DMS153 treated with DMSO at 0.1 percent for 48 hours (cell line): ENCODE results near the gene CAV3.

Experiments
- DNase-seq: peaks from one replicate; lab custom pipeline; 2025; ENCODE audit not compliant: unreplicated experiment; lab: John Stamatoyannopoulos, UW

CAV3 gene

GRCh38 chr3:8734137-8734878 is 706 bp downstream of the CAV3 start:
- DNase-seq: no peak

GRCh38 chr3:8734908-8735307 is 1.3 kb downstream of the CAV3 start:
- no peak for DNase-seq

- no peak for DNase-seq
Measured at GRCh38 chr3:8736436-8736835, 2.8 kb downstream of the CAV3 start.

- DNase-seq: no peak
Measured at GRCh38 chr3:8737301-8737700, 3.7 kb downstream of the CAV3 start.

GRCh38 chr3:8737823-8738222 is 4.2 kb downstream of the CAV3 start:
- no peak for DNase-seq

GRCh38 chr3:8738639-8739038 is 5.0 kb downstream of the CAV3 start:
- DNase-seq: no peak

- no peak for DNase-seq
Measured at GRCh38 chr3:8739757-8740504, 6.3 kb downstream of the CAV3 start.

- no peak for DNase-seq
Measured at GRCh38 chr3:8741581-8742261, 8.1 kb downstream of the CAV3 start.

- DNase-seq: no peak
Measured at GRCh38 chr3:8743021-8743601, 9.5 kb downstream of the CAV3 start.

GRCh38 chr3:8743911-8744310 is 10.3 kb downstream of the CAV3 start:
- no peak for DNase-seq

GRCh38 chr3:8745619-8746370 is 12.2 kb downstream of the CAV3 start:
- DNase-seq: no peak

- no peak for DNase-seq
Measured at GRCh38 chr3:8746780-8747345, 13.3 kb downstream of the CAV3 start.

GRCh38 chr3:8749316-8749715 is 15.7 kb downstream of the CAV3 start:
- no peak for DNase-seq

GRCh38 chr3:8752832-8753231 is 19.2 kb downstream of the CAV3 start:
- DNase-seq: no peak

GRCh38 chr3:8755097-8755496 is 21.5 kb downstream of the CAV3 start:
- DNase-seq: no peak

GRCh38 chr3:8755564-8756237 is 22.1 kb downstream of the CAV3 start:
- DNase-seq: no peak

- no peak for DNase-seq
Measured at GRCh38 chr3:8756671-8757070, 23.1 kb downstream of the CAV3 start.

GRCh38 chr3:8757551-8758518 is 24.2 kb downstream of the CAV3 start:
- DNase-seq: no peak
